Thyroid gland (tissue), 4 donors: ENCODE measurements around the gene TRIM17.

Experiments used
- CTCF ChIP-seq, 6 experiments: fragments of 200-600 bp in 3 of 6; fragments of 450-650 bp in 3 of 6; sonication (generic) in 3 of 6; IDR thresholded peaks; one replicate each; pipeline ENCODE4 v1.5.1; 2016 to 2019; ENCODE audit warnings: antibody characterized with exemption in 6 of 6, mild to moderate bottlenecking in 2 of 6, inconsistent platforms in 1 of 6, moderate library complexity in 1 of 6
- POLR2A ChIP-seq, 2 donors: fragments of 450-650 bp; IDR thresholded peaks; one replicate each; pipeline ENCODE4 v1.6.1; 2017; ENCODE audit warnings: antibody characterized with exemption in 2 of 2, mild to moderate bottlenecking in 2 of 2, moderate library complexity in 1 of 2

GRCh38 chr1:228420968-228421826 lies 4.5 kb upstream of the TRIM17 start:
- TF ChIP-seq POLR2A (IDR thresholded peaks at IDR 0.05) (no peak), CTCF (IDR thresholded peaks at IDR 0.05) (no peak)
